ENCODE results near the gene PRDM2.

- no peak for TF ChIP-seq CTCF (tag by site-specific recombination; IDR thresholded peaks at IDR 0.05)
- TF ChIP-seq ZNF639 (tag by site-specific recombination; IDR thresholded peaks at IDR 0.05), result no peak
- no peak for TF ChIP-seq ZNF274 (IDR thresholded peaks at IDR 0.05; ENCODE audit: low read length)
- TF ChIP-seq ZNF274 (tag by site-specific recombination; IDR thresholded peaks at IDR 0.05; ENCODE audit: borderline replicate concordance), result no peak
- no peak for TF ChIP-seq ZNF138 (tag by site-specific recombination; IDR thresholded peaks at IDR 0.05; ENCODE audit: borderline replicate concordance)
- TF ChIP-seq, protein P1, sequence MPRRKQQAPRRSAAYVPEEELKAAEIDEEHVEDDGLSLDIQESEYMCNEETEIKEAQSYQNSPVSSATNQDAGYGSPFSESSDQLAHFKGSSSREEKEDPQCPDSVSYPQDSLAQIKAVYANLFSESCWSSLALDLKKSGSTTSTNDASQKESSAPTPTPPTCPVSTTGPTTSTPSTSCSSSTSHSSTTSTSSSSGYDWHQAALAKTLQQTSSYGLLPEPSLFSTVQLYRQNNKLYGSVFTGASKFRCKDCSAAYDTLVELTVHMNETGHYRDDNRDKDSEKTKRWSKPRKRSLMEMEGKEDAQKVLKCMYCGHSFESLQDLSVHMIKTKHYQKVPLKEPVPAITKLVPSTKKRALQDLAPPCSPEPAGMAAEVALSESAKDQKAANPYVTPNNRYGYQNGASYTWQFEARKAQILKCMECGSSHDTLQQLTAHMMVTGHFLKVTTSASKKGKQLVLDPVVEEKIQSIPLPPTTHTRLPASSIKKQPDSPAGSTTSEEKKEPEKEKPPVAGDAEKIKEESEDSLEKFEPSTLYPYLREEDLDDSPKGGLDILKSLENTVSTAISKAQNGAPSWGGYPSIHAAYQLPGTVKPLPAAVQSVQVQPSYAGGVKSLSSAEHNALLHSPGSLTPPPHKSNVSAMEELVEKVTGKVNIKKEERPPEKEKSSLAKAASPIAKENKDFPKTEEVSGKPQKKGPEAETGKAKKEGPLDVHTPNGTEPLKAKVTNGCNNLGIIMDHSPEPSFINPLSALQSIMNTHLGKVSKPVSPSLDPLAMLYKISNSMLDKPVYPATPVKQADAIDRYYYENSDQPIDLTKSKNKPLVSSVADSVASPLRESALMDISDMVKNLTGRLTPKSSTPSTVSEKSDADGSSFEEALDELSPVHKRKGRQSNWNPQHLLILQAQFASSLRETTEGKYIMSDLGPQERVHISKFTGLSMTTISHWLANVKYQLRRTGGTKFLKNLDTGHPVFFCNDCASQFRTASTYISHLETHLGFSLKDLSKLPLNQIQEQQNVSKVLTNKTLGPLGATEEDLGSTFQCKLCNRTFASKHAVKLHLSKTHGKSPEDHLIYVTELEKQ (tag by site-specific recombination; IDR thresholded peaks at IDR 0.05; ENCODE audit: borderline replicate concordance), result no peak
- TF ChIP-seq ZBTB21 (tag by site-specific recombination; IDR thresholded peaks at IDR 0.05), result no peak
- TF ChIP-seq ZNF768 (tag by site-specific recombination; IDR thresholded peaks at IDR 0.05), result no peak
- no peak for TF ChIP-seq ZNF121 (tag by site-specific recombination; IDR thresholded peaks at IDR 0.05)
- no peak for TF ChIP-seq SP7 (tag by site-specific recombination; IDR thresholded peaks at IDR 0.05)
Observed at GRCh38 chr1:13820055-13820454, 120.1 kb downstream of the PRDM2 start.

Data from HEK293 (cell line).